Activated CD4-positive, alpha-beta T cell treated with anti-CD3 and anti-CD28 coated beads for 36 hours (primary cell): ENCODE measurements around the gene ZNF213. TPM values are rescaled to one million over a fixed set of nuclear protein-coding genes. Genes with fewer than 3 reads are reported as not detected.
A peak's percentile ranks its signal among the peaks of the same experiment; 100 is the strongest.

ENCODE experiments used
- ATAC-seq: fragments of 200-7000 bp; cut with Tn5 transposase; one replicate; pipeline ENCODE4 v1.10.0; 2021; ENCODE audit warnings: mild to moderate bottlenecking, moderate library complexity
- CTCF ChIA-PET: fragments of 350-600 bp; sonication (Branson Sonifier 250); formaldehyde crosslinking; loops from one replicate; lab custom pipeline; 2021; ENCODE audit warnings: antibody characterized with exemption; lab: Charles Lee
- POLR2A ChIA-PET: fragments of 350-600 bp; sonication (Branson Sonifier 250); formaldehyde crosslinking; loops from one replicate; lab custom pipeline; 2021; ENCODE audit warnings: antibody characterized with exemption, inconsistent platforms; lab: Charles Lee
- DNase-seq: peaks from one replicate; pipeline ENCODE4 v3.0.0-alpha.2; 2020
- H3K27ac Mint-ChIP-seq: one replicate; pipeline ENCODE4 v1.8.0; 2021; ENCODE audit warnings: mixed read lengths
- H3K27me3 Mint-ChIP-seq: one replicate; pipeline ENCODE4 v1.8.0; 2021; ENCODE audit warnings: mixed read lengths
- H3K36me3 Mint-ChIP-seq: one replicate; pipeline ENCODE4 v1.8.0; 2021; ENCODE audit warnings: low read depth, mixed read lengths
- H3K4me1 Mint-ChIP-seq: one replicate; pipeline ENCODE4 v1.8.0; 2021; ENCODE audit warnings: mixed read lengths
- H3K4me3 Mint-ChIP-seq: one replicate; pipeline ENCODE4 v1.8.0; 2021; ENCODE audit warnings: mild to moderate bottlenecking, moderate library complexity, mixed read lengths
- H3K9me3 Mint-ChIP-seq: one replicate; pipeline ENCODE4 v1.8.0; 2021; ENCODE audit warnings: low read depth, mixed read lengths
- intact Hi-C, 2 experiments: fragments of 100-400 bp; cut with DNase I in 1 of 2; cut with micrococcal nuclease in 1 of 2; formaldehyde crosslinking; loops; one replicate each; pipeline versions ENCODE4 v1.14.2 to v1.15.1; 2022 to 2024; cut with DNase I, micrococcal nuclease
- total RNA-seq, 2 experiments: library from RNA; stranded (reverse); gene quantifications; one replicate each; pipeline ENCODE4 v1.2.3, GENCODE V29; 2021

ZNF213 gene
- total RNA-seq, 2 experiments from 2014 or later = 7.6 to 8.3 TPM

DNA sequence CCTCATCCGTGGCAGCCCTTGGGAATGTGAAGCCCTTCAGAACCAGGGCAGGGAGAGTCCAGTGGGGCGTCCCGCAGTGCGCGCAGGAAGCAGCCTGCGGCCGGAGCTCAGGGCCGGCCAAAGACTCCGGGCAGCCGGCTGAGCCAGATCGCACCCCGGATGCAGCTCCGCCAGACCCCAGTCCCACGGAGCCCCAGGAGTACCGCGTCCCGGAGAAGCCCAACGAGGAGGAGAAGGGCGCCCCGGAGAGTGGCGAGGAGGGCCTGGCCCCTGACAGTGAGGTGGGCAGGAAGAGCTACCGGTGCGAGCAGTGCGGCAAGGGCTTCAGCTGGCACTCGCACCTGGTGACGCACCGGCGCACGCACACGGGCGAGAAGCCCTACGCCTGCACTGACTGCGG is 15.5 kb upstream of the ZNF213 start:
- ATAC-seq (no peak), DNase-seq (no peak)
- CTCF ChIA-PET = interaction anchor here (1.0 to 1.5 kb wide), 3 partner anchors 13 to 24 kb away, joined by 4 to 5 read pairs (median 4); no protein-coding TSS in a partner anchor
- Mint-ChIP-seq H3K4me3 (no peak overlapping the region), H3K27ac (no peak overlapping the region), H3K4me1 (peaks cover 6% of the 10 kb centered on the region), H3K9me3 (no peaks in the 10 kb centered on the region), H3K36me3 (no peaks in the 10 kb centered on the region), H3K27me3 (no peaks in the 10 kb centered on the region)
- POLR2A ChIA-PET = no interaction called here
- intact Hi-C loops = no loop called here

DNA sequence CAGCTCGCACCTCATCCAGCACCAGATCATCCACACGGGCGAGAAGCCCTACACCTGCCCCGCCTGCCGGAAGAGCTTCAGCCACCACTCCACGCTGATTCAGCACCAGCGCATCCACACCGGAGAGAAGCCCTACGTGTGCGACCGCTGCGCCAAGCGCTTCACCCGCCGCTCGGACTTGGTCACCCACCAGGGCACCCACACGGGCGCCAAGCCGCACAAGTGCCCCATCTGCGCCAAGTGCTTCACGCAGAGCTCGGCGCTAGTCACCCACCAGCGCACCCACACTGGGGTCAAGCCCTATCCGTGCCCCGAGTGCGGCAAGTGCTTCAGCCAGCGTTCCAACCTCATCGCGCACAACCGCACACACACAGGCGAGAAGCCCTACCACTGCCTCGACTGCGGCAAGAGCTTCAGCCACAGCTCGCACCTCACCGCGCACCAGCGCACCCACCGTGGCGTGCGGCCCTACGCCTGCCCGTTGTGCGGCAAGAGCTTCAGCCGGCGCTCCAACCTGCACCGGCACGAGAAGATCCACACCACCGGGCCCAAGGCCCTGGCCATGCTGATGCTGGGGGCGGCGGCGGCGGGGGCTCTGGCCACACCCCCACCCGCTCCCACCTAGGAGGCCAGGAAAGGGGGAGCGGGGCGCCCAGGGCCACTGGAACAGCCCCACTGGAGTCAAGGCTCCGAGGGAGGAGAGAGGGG is 15.0 kb upstream of the ZNF213 start:
- Mint-ChIP-seq H3K4me3 (no peak overlapping the region), H3K4me1 (peaks cover 6% of the 10 kb centered on the region), H3K9me3 (no peaks in the 10 kb centered on the region), H3K36me3 (no peaks in the 10 kb centered on the region), H3K27me3 (no peaks in the 10 kb centered on the region), H3K27ac (no peak overlapping the region)
- DNase-seq = no peak
- intact Hi-C loops = no loop called here
- ChIA-PET CTCF (interaction anchor here (1.0 to 1.6 kb wide), 4 partner anchors 10 to 19 kb away, joined by 4 to 6 read pairs (median 5); partner anchors contain the start of gene ZNF213), POLR2A (no interaction called here)
- no peak for ATAC-seq

DNA sequence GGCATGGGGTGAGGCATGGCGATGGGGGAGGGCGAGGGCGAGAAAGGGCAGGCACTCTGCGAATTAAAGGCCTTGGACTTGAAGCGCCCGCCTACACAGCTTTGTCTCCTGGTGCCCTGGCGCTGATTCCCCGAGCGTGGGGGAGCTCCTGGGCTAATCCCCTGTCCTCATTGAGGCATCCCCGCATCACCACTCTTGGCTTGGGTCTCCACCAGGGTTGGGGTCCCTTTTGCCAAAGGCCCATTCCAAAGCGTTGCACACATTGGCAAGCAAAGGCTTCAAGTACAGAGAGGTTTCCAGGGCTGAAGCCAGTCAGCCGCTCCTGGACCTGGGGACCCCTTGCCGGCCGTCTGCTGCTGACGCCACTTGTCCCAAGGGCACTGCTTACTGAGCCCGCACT is 14.4 kb upstream of the ZNF213 start:
- ATAC-seq (no peak), DNase-seq (no peak)
- Mint-ChIP-seq H3K4me1 (peaks cover 9% of the 10 kb centered on the region), H3K4me3 (no peak overlapping the region), H3K27ac (no peak overlapping the region), H3K27me3 (no peaks in the 10 kb centered on the region), H3K9me3 (no peaks in the 10 kb centered on the region), H3K36me3 (peaks cover 3% of the 10 kb centered on the region)
- ChIA-PET CTCF (interaction anchor here (1.1 to 1.6 kb wide), 2 partner anchors 9 to 15 kb away, joined by 5 to 6 read pairs; partner anchors contain the start of gene ZNF213), POLR2A (no interaction called here)
- intact Hi-C loops = no loop called here

DNA sequence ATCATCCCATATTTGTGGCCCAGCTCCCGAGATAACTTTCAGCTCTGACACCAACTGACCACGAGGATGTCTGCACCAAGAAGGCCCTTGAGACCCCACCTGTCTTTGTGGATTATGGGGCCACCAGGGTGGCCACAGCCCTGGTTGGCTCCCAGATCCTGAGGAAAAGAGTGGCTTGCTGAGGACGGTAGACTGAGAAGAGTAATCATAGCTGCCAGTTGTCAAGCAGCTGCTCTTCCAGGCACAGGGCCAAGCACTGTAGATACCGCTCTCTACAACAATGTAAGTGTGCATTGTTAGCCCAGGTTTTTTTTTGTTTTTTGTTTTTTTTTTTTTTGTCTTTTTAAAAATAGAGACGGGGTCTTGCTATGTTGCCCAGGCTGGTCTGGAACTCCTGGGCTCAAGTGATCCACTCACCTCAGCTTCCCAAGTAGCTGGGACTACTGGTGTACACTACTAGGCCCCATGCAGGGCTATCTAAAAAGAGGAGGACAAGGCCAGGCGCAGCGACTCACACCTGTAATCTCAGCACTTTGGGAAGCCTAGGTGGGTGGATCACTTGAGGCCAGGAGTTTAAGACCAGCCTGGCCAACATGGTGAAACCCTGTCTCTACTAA is 12.9 kb upstream of the ZNF213 start:
- H3K27me3 Mint-ChIP-seq = no peaks in the 10 kb centered on the region
- H3K27ac Mint-ChIP-seq = no peak overlapping the region
- peaks cover 14% of the 10 kb centered on the region for H3K4me1 Mint-ChIP-seq
- no peaks in the 10 kb centered on the region for H3K9me3 Mint-ChIP-seq
- intact Hi-C loops = no loop called here
- CTCF ChIA-PET = interaction anchor here (0.6 to 2.2 kb wide), 8 partner anchors 12 to 755 kb away, joined by 3 to 9 read pairs (median 3); partner anchors contain the start of gene ZNF213
- H3K4me3 Mint-ChIP-seq = no peak overlapping the region
- peaks cover 3% of the 10 kb centered on the region for H3K36me3 Mint-ChIP-seq
- POLR2A ChIA-PET = no interaction called here
- DNase-seq (no peak), ATAC-seq (no peak)

DNA sequence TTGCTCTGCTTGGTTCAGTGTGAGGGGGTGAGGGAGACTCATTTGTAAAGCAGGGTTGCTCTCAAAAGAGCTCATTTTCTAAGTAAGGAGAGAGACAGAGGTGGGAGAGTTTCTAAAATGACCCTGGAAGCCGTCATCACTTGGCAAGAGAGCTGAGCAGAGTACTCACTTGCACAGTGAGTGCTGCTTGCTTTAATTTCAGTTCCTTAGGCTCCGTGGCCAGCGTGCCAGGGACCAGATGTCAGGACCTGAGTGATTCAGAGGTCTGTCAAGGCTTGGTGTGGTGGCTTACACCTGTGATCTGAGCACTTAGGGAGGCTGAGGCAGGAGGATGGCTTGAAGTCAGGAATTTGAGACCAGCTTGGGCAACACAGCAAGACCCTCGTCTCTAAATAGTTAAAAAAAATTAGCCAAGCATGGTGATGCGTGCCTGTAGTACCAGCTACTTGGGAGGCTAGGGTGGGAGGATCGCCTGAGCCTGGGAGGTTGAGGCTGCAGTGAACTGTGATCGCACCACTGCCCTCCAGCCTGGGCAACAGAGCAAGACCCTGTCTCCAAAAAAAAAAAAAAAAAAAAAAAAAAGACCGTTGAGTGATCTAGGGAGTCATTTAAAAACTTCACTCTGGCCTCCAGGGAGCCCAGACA is 11.8 kb upstream of the ZNF213 start:
- ATAC-seq = no peak
- no peak for DNase-seq
- intact Hi-C loops = no loop called here
- peaks cover 24% of the 10 kb centered on the region for H3K4me1 Mint-ChIP-seq
- H3K9me3 Mint-ChIP-seq = no peaks in the 10 kb centered on the region
- H3K27me3 Mint-ChIP-seq = no peaks in the 10 kb centered on the region
- ChIA-PET CTCF (interaction anchor here (0.6 to 2.2 kb wide), 8 partner anchors 9 to 95 kb away, joined by 3 to 9 read pairs (median 3); partner anchors contain the start of gene ZNF213), POLR2A (no interaction called here)
- peak overlapping the region; percentile 90 for H3K4me3 Mint-ChIP-seq
- peaks cover 12% of the 10 kb centered on the region for H3K36me3 Mint-ChIP-seq
- H3K27ac Mint-ChIP-seq = peak overlapping the region; percentile 71

DNA sequence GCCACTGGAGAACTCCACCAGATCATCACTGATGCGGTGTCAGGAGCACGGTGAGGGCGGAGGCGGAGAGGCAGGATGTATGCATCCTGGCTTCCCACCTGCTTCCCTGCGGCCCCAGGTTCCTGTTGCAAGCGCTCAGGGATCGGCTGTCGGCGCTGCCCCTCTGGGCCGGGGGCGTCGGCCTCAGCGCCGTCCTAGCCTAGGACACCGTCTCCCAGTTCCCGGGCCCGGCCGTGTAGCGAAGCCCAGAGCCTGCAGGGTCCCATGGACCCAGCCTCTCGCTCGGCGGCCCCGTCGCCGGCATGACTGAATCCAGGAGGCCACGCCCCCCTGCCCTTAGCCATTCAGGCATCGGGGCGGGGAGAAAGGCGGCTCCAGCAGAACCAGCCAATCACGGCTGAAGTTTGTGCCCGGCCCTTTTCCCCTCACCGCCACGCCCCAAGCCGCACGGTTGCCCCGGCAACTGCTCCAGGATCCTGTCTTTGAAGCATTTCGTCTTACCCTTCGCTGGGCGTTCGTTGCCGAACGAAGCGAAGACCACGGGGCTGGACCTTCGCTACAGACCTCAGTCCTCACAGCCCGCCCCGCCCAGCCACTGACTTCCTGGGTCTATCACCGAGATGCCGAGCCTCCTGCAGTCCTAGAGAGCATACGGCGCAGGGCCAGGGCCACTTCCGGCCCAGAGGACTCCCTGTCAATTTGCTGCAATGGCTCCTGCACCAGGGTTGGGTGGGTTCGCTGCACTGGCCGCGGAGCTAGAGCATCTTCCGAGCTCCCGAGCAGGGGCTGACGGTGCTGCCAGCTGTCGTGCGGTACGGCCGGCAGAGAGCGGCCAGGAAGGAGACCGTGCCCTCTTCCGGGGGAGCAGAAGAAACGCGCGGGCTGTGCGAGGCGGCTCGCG is 10.6 kb upstream of the ZNF213 start:
- POLR2A ChIA-PET = interaction anchor here (0.6 to 1.1 kb wide), 3 partner anchors 11 to 365 kb away, joined by 4 to 7 read pairs (median 4); partner anchors contain the start of gene ZNF213
- Mint-ChIP-seq H3K9me3 (no peaks in the 10 kb centered on the region), H3K4me3 (peak overlapping the region; percentile 90), H3K36me3 (peaks cover 12% of the 10 kb centered on the region), H3K4me1 (peaks cover 30% of the 10 kb centered on the region), H3K27ac (peak overlapping the region; percentile 90), H3K27me3 (no peaks in the 10 kb centered on the region)
- peak; percentile 99 for DNase-seq
- intact Hi-C loops = loop anchor here (1.0 kb wide), 12 partner anchors 10 to 277 kb away; partner anchors contain the start of genes IL32 (in 1 of the 2), PKMYT1 (in 1 of the 2), THOC6 (in 1 of the 2) and ZNF174 (in 1 of the 2)
- CTCF ChIA-PET = interaction anchor here (0.5 to 8.7 kb wide), 7 partner anchors 10 to 120 kb away, joined by 3 to 104 read pairs (median 7); partner anchors contain the start of genes ZNF213 and ZSCAN10
- ATAC-seq = peak; percentile 92

DNA sequence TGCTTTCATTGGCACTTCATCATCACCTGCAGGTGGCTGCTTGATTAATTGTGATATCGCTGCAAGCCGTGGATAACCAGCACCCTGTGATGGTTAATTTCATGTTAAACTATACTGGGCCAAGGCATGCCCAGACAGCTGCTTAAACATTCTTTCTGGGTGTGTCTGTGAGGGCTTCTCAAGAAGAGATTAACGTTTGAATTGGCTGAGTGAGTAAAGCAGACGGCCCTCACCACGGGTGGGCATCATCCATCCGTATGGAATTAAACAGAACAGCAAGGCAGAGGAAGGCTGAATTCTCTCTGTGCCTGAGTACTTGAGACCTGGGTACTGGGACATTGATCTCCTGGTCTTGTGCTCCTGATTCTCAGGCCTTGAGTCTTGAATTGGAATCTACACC is 7.1 kb upstream of the ZNF213 start:
- CTCF ChIA-PET = interaction anchor here (0.6 to 8.7 kb wide), 12 partner anchors 21 to 122 kb away, joined by 3 to 125 read pairs (median 20); partner anchors contain the start of genes IL32 and ZSCAN10
- no peaks in the 10 kb centered on the region for H3K27me3 Mint-ChIP-seq
- intact Hi-C loops = no loop called here
- H3K4me3 Mint-ChIP-seq = no peak overlapping the region
- DNase-seq (no peak), ATAC-seq (no peak)
- peaks cover 23% of the 10 kb centered on the region for H3K36me3 Mint-ChIP-seq
- H3K27ac Mint-ChIP-seq = peak overlapping the region; percentile 21
- peaks cover 46% of the 10 kb centered on the region for H3K4me1 Mint-ChIP-seq
- POLR2A ChIA-PET = interaction anchor here (0.8 kb wide), 1 partner anchor 20 kb away, joined by 3 read pairs; no protein-coding TSS in a partner anchor
- no peaks in the 10 kb centered on the region for H3K9me3 Mint-ChIP-seq

DNA sequence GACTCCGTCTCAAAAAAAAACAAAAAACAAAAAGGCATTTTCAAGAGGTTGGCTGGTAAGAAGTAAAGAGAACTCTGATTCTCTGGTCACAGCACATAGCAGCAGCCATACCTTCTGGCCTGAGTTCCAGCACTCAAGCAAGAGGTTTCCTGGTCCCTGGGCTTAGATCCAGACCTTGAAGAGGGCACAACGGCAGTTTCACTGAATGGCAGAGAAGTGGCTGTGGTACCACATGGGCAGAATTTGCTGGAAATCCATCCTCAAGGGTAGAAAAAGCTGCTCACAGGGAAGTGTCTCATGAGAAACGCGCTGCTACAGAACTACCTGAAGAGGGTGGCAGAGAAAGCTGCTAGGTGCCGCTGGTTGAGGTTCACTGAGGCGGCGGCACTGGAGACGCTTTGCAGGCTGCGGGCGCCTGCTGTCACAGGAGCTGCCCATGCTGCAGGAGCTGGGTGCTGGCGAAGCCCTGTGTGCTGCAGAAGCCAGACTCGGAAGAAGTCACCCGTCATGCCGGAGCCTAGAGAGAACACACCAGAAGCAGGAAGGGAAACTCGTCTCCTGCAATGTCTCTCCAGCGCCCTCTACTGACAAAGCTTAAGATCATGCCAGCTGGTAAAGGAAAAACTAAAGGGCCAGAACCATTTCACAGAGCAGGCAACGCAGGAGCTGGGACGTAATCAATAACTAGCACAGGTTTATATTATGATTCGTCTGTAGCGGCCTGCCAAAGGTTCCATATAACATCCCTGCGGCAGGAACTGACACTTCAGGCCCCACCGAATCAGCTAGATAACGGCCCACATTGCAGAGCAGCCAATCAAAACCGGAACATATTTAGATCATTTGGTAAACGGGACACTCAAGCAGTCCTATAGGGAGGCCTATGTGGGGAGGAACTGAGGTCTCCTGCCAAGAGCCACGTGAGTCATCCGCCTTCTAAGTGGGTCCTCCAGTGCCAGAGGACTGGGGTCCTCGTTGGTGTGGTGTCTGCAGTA is 5.4 kb upstream of the ZNF213 start:
- Mint-ChIP-seq H3K27me3 (no peaks in the 10 kb centered on the region), H3K4me3 (peak overlapping the region; percentile 84), H3K36me3 (peaks cover 23% of the 10 kb centered on the region), H3K9me3 (no peaks in the 10 kb centered on the region), H3K27ac (peak overlapping the region; percentile 90), H3K4me1 (peaks cover 52% of the 10 kb centered on the region)
- intact Hi-C loops = loop anchor here (1.0 kb wide), 3 partner anchors 28 to 70 kb away; no protein-coding TSS in a partner anchor
- CTCF ChIA-PET = interaction anchor here (0.6 to 8.7 kb wide), 43 partner anchors 8 to 315 kb away, joined by 3 to 125 read pairs (median 7); partner anchors contain the start of genes IL32, NAA60, ZNF200 and ZNF205
- POLR2A ChIA-PET = interaction anchor here (0.5 to 1.1 kb wide), 5 partner anchors 21 to 163 kb away, joined by 3 to 5 read pairs (median 3); no protein-coding TSS in a partner anchor
- peak; percentile 85 for DNase-seq
- peak; percentile 78 for ATAC-seq

DNA sequence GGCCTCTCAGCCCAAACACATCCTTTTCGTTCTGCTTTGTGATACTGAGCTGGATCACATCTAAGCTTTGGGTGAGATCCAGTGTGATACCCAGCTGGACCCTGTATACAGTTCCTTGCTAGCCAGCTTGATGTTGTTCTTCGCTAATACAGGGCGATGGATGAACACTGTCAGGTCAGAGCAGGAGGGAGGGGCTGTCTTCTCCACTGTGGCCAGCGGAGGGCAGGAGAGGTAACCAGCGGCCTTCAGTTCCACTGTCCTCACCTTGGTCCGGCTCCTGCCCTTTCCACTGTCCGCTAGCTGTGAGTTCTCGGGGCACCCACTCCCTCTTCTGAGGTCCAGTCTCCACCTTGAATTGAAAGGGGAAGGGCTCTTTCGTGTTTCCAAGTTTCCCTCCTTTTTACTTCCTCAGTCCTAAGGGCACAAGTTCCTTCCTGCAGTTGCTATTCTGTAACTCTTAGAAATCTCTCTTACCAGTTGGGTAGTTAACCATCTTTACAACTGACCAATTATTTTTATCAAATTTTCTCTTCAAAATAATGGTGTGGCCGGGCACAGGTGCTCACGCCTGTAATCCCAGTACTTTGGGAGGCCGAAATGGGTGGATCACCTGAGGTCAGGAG is 3.0 kb upstream of the ZNF213 start:
- intact Hi-C loops = loop anchor here in 1 of 2 experiments (1.0 kb wide), 1 partner anchor 34 kb away; no protein-coding TSS in a partner anchor
- POLR2A ChIA-PET = no interaction called here

More for the DNA sequence above, 3.0 kb upstream of the ZNF213 start:
- peak; percentile 85 for DNase-seq
- peaks cover 52% of the 10 kb centered on the region for H3K4me1 Mint-ChIP-seq
- no peaks in the 10 kb centered on the region for H3K27me3 Mint-ChIP-seq
- H3K36me3 Mint-ChIP-seq = peaks cover 20% of the 10 kb centered on the region
- H3K27ac Mint-ChIP-seq = no peak overlapping the region
- no peak overlapping the region for H3K4me3 Mint-ChIP-seq
- H3K9me3 Mint-ChIP-seq = no peaks in the 10 kb centered on the region
- CTCF ChIA-PET = interaction anchor here (0.6 to 8.7 kb wide), 19 partner anchors 9 to 146 kb away, joined by 3 to 125 read pairs (median 4); partner anchors contain the start of gene ZSCAN10
- ATAC-seq = peak; percentile 21
